HEK293 (cell line): ENCODE measurements around the gene PHLDB2.

ENCODE experiments used
- EGR2 ChIP-seq: fragments of 450-650 bp; formaldehyde crosslinking; IDR thresholded peaks from 2 replicates; pipeline ENCODE4 v1.5.1; 2016; ENCODE audit warnings: low read depth, missing biosample characterization, missing genetic modification characterization
- GLIS2 ChIP-seq: fragments of 450-650 bp; formaldehyde crosslinking; IDR thresholded peaks from 2 replicates; pipeline ENCODE4 v1.5.1; 2016; ENCODE audit warnings: missing biosample characterization, missing genetic modification characterization
- IKZF3 ChIP-seq: fragments of 450-650 bp; IDR thresholded peaks from 2 replicates; pipeline ENCODE4 v1.5.0; 2018; ENCODE audit warnings: missing biosample characterization, mild to moderate bottlenecking, missing genetic modification characterization, moderate library complexity
- KLF17 ChIP-seq: fragments of 450-650 bp; formaldehyde crosslinking; IDR thresholded peaks from 2 replicates; pipeline ENCODE4 v1.5.1; 2016; ENCODE audit warnings: missing biosample characterization, missing genetic modification characterization
- SP7 ChIP-seq: fragments of 450-650 bp; formaldehyde crosslinking; IDR thresholded peaks from 2 replicates; pipeline ENCODE4 v1.5.1; 2016; ENCODE audit warnings: missing biosample characterization, missing genetic modification characterization
- ZBTB20 ChIP-seq: fragments of 450-650 bp; formaldehyde crosslinking; IDR thresholded peaks from 2 replicates; pipeline ENCODE4 v1.5.1; 2016; ENCODE audit warnings: missing biosample characterization, missing genetic modification characterization
- ZFHX2 ChIP-seq: fragments of 450-650 bp; formaldehyde crosslinking; conservative IDR thresholded peaks from 2 replicates; pipeline ENCODE4 v1.5.1; 2016; ENCODE audit warnings: missing biosample characterization, missing genetic modification characterization
- ZFP37 ChIP-seq: fragments of 450-650 bp; formaldehyde crosslinking; IDR thresholded peaks from 2 replicates; pipeline ENCODE4 v1.5.1; 2016; ENCODE audit warnings: missing biosample characterization, missing genetic modification characterization
- ZFP41 ChIP-seq: fragments of 450-650 bp; formaldehyde crosslinking; IDR thresholded peaks from 2 replicates; pipeline ENCODE4 v1.5.1; 2016; ENCODE audit warnings: missing biosample characterization, missing genetic modification characterization, borderline replicate concordance
- ZNF132 ChIP-seq: fragments of 450-650 bp; formaldehyde crosslinking; IDR thresholded peaks from 2 replicates; pipeline ENCODE4 v1.5.1; 2017; ENCODE audit warnings: missing biosample characterization, missing genetic modification characterization, borderline replicate concordance
- ZNF133 ChIP-seq: fragments of 450-650 bp; formaldehyde crosslinking; IDR thresholded peaks from 2 replicates; pipeline ENCODE4 v1.5.1; 2016; ENCODE audit warnings: missing biosample characterization, missing genetic modification characterization
- ZNF148 ChIP-seq: fragments of 450-650 bp; formaldehyde crosslinking; IDR thresholded peaks from 2 replicates; pipeline ENCODE4 v1.5.0; 2017; ENCODE audit warnings: missing biosample characterization, missing genetic modification characterization, borderline replicate concordance
- ZNF175 ChIP-seq: fragments of 450-650 bp; formaldehyde crosslinking; IDR thresholded peaks from 2 replicates; pipeline ENCODE4 v1.5.1; 2016; ENCODE audit warnings: missing biosample characterization, missing genetic modification characterization
- ZNF302 ChIP-seq: fragments of 450-650 bp; formaldehyde crosslinking; IDR thresholded peaks from 2 replicates; pipeline ENCODE4 v1.5.1; 2016; ENCODE audit warnings: missing biosample characterization, missing genetic modification characterization, low read depth
- ZNF324 ChIP-seq: fragments of 450-650 bp; formaldehyde crosslinking; IDR thresholded peaks from 2 replicates; pipeline ENCODE4 v1.5.1; 2016; ENCODE audit warnings: missing biosample characterization, missing genetic modification characterization
- ZNF391 ChIP-seq: fragments of 450-650 bp; formaldehyde crosslinking; IDR thresholded peaks from 2 replicates; pipeline ENCODE4 v1.5.1; 2016; ENCODE audit warnings: low read depth, missing biosample characterization, missing genetic modification characterization, borderline replicate concordance
- ZNF416 ChIP-seq: fragments of 450-650 bp; formaldehyde crosslinking; IDR thresholded peaks from 2 replicates; pipeline ENCODE4 v1.5.1; 2016; ENCODE audit warnings: missing biosample characterization, missing genetic modification characterization
- ZNF433 ChIP-seq: fragments of 450-650 bp; formaldehyde crosslinking; IDR thresholded peaks from 2 replicates; pipeline ENCODE4 v1.5.1; 2016; ENCODE audit warnings: missing biosample characterization, missing genetic modification characterization, low read depth
- ZNF513 ChIP-seq: fragments of 450-650 bp; IDR thresholded peaks from 2 replicates; pipeline ENCODE4 v1.5.1; 2018; ENCODE audit warnings: missing biosample characterization, missing genetic modification characterization
- ZNF548 ChIP-seq: fragments of 450-650 bp; formaldehyde crosslinking; IDR thresholded peaks from 2 replicates; pipeline ENCODE4 v1.5.1; 2016; ENCODE audit warnings: missing biosample characterization, missing genetic modification characterization
- ZNF560 ChIP-seq: fragments of 450-650 bp; formaldehyde crosslinking; IDR thresholded peaks from 2 replicates; pipeline ENCODE4 v1.5.1; 2017; ENCODE audit warnings: missing biosample characterization, missing genetic modification characterization, borderline replicate concordance
- ZNF610 ChIP-seq: fragments of 450-650 bp; formaldehyde crosslinking; IDR thresholded peaks from 2 replicates; pipeline ENCODE4 v1.5.1; 2016; ENCODE audit warnings: missing biosample characterization, missing genetic modification characterization, borderline replicate concordance
- ZNF629 ChIP-seq: fragments of 450-650 bp; formaldehyde crosslinking; IDR thresholded peaks from 2 replicates; pipeline ENCODE4 v1.5.1; 2017; ENCODE audit warnings: missing biosample characterization, missing genetic modification characterization
- ZNF76 ChIP-seq: fragments of 450-650 bp; formaldehyde crosslinking; IDR thresholded peaks from 2 replicates; pipeline ENCODE4; 2016; ENCODE audit warnings: low read depth, missing biosample characterization, missing genetic modification characterization, borderline replicate concordance
- TF ChIP-seq, protein P1 (sequence below): fragments of 450-650 bp; formaldehyde crosslinking; conservative IDR thresholded peaks from 2 replicates; pipeline ENCODE4 v1.5.1; 2016; ENCODE audit warnings: low read depth, missing biosample characterization, missing genetic modification characterization
- TF ChIP-seq, protein P2 (sequence below): fragments of 450-650 bp; formaldehyde crosslinking; IDR thresholded peaks from 2 replicates; pipeline ENCODE4 v1.5.1; 2016; ENCODE audit warnings: missing biosample characterization, missing genetic modification characterization

PHLDB2 gene

GRCh38 chr3:111859061-111859973 lies at the start of gene PHLDB2 (continued):
- TF ChIP-seq ZNF433 (tag by site-specific recombination) (no peak), ZNF148 (no peak), ZNF560 (tag by site-specific recombination) (no peak), ZNF302 (tag by site-specific recombination) (no peak), KLF17 (tag by site-specific recombination) (no peak; the same call in 1 of the 2 replicates), IKZF3 (tag by site-specific recombination) (no peak), ZFP41 (tag by site-specific recombination) (no peak), ZNF391 (tag by site-specific recombination) (no peak; the same call in 1 of the 2 replicates), ZNF416 (tag by site-specific recombination) (no peak), ZNF629 (tag by site-specific recombination) (0 out of 2 replicates have a peak, but pooled peaks have one; percentile 33), ZNF76 (tag by site-specific recombination) (peak; percentile 39; the same call in 1 of the 2 replicates), ZNF132 (tag by site-specific recombination) (no peak), EGR2 (tag by site-specific recombination) (peak; percentile 64), ZNF324 (0 out of 2 replicates have a peak, but pooled peaks have one; percentile 53), ZNF548 (no peak), ZNF175 (no peak), SP7 (peak; percentile 69), ZFP37 (tag by site-specific recombination) (0 out of 2 replicates have a peak, but pooled peaks have one; percentile 22), ZNF133 (tag by site-specific recombination) (no peak), ZFHX2 (tag by site-specific recombination) (peak; percentile 86), ZNF513 (tag by site-specific recombination) (no peak), ZNF610 (tag by site-specific recombination) (no peak), ZBTB20 (tag by site-specific recombination) (peak; percentile 71; the same call in 1 of the 2 replicates), GLIS2 (tag by site-specific recombination) (peak; percentile 97)
- TF ChIP-seq, protein P1, sequence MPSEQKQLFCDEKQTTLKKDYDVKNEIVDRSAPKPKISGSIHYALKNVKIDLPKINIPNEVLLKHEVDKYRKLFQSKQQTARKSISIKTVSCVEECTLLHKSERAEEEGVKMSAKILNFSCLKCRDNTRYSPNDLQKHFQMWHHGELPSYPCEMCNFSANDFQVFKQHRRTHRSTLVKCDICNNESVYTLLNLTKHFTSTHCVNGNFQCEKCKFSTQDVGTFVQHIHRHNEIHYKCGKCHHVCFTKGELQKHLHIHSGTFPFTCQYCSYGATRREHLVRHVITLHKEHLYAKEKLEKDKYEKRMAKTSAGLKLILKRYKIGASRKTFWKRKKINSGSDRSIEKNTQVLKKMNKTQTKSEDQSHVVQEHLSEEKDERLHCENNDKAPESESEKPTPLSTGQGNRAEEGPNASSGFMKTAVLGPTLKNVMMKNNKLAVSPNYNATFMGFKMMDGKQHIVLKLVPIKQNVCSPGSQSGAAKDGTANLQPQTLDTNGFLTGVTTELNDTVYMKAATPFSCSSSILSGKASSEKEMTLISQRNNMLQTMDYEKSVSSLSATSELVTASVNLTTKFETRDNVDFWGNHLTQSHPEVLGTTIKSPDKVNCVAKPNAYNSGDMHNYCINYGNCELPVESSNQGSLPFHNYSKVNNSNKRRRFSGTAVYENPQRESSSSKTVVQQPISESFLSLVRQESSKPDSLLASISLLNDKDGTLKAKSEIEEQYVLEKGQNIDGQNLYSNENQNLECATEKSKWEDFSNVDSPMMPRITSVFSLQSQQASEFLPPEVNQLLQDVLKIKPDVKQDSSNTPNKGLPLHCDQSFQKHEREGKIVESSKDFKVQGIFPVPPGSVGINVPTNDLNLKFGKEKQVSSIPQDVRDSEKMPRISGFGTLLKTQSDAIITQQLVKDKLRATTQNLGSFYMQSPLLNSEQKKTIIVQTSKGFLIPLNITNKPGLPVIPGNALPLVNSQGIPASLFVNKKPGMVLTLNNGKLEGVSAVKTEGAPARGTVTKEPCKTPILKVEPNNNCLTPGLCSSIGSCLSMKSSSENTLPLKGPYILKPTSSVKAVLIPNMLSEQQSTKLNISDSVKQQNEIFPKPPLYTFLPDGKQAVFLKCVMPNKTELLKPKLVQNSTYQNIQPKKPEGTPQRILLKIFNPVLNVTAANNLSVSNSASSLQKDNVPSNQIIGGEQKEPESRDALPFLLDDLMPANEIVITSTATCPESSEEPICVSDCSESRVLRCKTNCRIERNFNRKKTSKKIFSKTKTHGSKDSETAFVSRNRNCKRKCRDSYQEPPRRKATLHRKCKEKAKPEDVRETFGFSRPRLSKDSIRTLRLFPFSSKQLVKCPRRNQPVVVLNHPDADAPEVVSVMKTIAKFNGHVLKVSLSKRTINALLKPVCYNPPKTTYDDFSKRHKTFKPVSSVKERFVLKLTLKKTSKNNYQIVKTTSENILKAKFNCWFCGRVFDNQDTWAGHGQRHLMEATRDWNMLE (tag by site-specific recombination): no peak
- TF ChIP-seq, protein P2, sequence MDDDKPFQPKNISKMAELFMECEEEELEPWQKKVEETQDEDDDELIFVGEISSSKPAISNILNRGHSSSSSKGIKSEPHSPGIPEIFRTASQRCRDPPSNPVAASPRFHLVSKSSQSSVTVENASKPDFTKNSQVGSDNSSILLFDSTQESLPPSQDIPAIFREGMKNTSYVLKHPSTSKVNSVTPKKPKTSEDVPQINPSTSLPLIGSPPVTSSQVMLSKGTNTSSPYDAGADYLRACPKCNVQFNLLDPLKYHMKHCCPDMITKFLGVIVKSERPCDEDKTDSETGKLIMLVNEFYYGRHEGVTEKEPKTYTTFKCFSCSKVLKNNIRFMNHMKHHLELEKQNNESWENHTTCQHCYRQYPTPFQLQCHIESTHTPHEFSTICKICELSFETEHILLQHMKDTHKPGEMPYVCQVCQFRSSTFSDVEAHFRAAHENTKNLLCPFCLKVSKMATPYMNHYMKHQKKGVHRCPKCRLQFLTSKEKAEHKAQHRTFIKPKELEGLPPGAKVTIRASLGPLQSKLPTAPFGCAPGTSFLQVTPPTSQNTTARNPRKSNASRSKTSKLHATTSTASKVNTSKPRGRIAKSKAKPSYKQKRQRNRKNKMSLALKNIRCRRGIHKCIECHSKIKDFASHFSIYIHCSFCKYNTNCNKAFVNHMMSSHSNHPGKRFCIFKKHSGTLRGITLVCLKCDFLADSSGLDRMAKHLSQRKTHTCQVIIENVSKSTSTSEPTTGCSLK (tag by site-specific recombination): no peak
